LHCN-M2 (cell line): ENCODE results near the gene ARHGAP28. TPM values are rescaled to one million over a fixed set of nuclear protein-coding genes. Genes with fewer than 3 reads are reported as not detected.

Experiments used
- DNase-seq: peaks from one replicate; pipeline ENCODE4 v3.0.0-alpha.2; 2012; ENCODE audit warnings: low read depth
- total RNA-seq: library from RNA; depleted of rRNA; stranded (reverse); fragments of >200 nt; gene quantifications from 2 replicates; pipeline ENCODE4 v1.2.3, GENCODE V29; 2014

Gene ARHGAP28
- total RNA-seq, 1 experiment from 2014 or later = 15.5 TPM

DNA sequence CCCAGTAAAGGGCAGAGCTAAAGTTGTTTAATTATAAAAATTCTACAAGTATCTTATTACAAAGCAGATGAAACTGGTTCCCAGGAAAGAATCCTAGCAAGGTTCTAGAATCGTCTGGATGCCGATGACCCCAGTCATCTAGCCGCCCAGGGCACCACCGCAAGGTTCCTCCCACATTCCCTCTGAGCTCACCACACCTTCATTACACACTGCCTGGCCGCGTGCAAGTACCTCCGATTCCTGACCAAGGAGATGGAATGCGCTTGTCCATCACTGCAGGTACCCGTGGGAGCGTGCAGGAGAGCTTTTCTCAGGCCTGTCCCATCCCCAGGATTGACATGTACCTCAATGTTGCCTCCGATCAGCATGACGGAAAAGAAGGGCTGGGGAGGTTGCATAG, 229.6 kb downstream of the ARHGAP28 start:
- no peak for DNase-seq

DNA sequence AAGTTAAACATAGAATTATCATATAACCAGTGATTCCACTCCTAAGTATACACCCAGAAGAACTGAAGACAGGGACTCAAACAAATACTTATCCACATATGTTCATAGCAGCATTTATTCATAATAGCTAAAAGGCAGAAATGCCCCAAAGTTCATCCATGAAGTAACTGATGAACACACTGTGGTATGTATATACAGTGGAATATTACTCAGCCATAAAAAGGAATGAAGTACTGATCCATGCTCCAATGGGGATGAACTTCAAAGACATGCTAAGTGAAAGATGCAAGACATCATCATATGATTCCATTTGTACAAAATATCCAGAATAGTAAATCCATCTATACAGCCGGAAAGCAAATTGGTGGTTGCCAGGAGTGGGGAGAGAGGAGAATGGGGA, 230.6 kb downstream of the ARHGAP28 start:
- no peak for DNase-seq

DNA sequence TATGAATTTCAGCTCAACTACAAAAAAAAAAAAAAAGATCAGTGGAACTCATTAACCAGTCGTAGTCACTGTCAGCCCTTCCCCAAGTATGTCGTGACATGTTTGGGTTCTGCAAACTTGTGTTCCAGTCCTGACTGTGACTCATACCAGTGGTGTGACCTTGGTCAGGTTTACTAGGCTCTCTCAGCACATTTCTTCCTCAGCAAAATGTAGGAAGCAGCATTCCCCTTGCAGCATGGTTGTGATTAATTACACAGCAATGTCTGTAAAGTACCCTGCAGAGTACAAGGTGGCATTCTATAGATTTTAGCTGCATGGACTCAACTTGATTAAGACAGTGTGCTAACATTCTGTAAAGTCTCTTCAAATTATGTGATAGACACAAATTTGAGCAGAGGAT, 231.1 kb downstream of the ARHGAP28 start:
- DNase-seq = peak; percentile 34

DNA sequence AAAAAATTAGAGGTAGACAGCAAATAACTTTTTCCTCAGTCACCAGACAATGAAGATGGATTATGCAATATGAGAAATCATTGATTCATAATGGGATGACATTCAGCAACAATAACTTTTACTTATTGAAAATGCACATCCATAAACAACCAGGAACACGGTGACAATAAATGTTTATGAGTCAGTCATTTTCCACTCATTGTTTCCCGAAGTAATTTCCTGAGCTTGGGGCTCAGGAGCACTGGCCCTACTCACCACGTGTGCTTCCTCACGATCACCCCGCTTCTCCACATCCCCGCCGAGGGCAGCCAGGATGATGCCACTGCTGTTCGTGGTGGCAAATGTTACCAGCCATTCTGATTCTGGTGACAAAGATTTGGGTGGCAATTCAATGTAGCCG, 231.8 kb downstream of the ARHGAP28 start:
- DNase-seq = no peak

DNA sequence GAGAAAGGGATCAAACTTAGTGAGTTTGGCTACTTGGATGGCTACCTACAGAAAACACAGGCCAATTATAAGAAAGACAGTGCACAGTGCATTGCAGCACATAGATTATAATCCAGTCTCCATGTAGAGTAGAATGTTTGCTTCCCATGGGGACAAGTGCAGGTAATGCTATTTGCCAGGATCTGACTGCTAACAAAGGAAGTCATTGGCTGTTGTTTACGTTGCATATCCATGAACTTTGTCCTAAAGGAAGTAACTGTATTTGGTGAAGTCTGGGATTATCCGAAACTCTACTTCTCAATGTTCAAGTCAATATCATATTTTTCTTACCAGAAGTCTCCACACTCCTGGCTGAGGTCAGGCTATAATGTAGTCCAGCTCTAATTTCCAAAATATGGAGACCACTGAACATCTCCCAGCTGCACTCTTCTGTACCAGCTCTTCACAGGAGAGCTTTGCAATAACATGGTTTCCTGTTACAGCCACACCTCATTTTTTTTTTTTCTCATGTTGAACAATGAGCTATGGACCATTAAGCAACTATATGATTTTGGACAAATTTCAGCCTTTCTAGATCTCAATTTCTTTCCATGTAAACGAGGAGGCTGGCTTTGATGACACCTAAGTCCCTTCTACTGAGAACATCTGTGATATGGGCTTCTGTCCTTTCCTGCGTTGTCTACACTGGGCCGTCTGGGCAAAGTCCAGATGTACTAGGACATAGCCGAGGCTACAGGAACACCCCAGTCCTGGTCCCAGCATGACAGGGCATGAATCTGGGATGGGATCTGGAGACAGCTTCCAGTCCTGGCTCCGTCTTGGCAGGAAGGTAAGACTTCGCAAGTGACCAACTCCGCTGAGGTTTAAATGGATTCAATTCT, 233.3 kb downstream of the ARHGAP28 start:
- DNase-seq = no peak

DNA sequence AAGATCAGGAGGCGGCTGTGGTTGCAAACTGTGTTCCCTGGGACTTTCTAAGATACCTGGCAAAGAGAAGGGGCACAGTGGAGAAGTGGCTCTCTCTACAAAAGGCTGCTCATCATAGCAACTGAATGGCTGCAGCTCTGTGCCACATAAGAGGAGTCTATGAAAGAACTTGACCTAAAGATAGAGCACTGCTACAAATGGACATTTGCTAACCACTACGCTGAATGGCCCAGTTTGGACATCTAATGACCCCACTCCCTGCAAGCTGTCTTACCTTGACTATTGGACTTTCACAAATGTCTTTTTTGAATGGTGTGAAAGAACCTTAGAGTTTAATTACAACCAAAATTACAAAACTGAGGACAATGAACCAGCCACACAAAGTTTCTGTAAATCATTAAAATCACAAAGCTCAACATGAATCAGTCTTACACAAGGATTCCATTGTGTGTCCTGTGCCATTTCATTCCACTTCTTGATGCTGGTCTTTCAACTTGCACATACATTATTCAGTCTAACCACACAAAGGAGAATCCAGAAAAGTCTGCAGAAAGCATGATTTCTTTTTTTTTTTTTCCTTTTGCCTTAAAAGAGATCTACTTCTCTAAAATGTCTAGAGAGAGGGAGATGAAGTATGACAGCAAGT, 234.1 kb downstream of the ARHGAP28 start:
- no peak for DNase-seq
